Right atrium auricular region (tissue), 2 donors: ENCODE results near the gene EGFL6. TPM values are rescaled to one million over a fixed set of nuclear protein-coding genes. Genes with fewer than 3 reads are reported as not detected.

Source experiments
- DNase-seq: peaks from one replicate; pipeline ENCODE4 v3.0.0-alpha.2; 2019; ENCODE audit warnings: low spot score
- H3K27ac ChIP-seq, 2 donors: fragments of 200-600 bp; sonication (generic); 1 replicate in 1 of 2; 2 replicates in 1 of 2; pipeline ENCODE4 v1.5.1; 2016 to 2019
- H3K27me3 ChIP-seq, 2 donors: fragments of 200-600 bp; sonication (generic); one replicate each; pipeline versions ENCODE4 v1.5.1 to v1.6.0; 2017 to 2019
- H3K36me3 ChIP-seq: fragments of 200-600 bp; sonication (generic); one replicate; pipeline ENCODE4 v1.5.1; 2016
- H3K4me1 ChIP-seq, 2 donors: fragments of 200-600 bp; sonication (generic); one replicate each; pipeline versions ENCODE4 v1.5.1 to v1.6.0; 2017 to 2019
- H3K4me3 ChIP-seq, 2 donors: fragments of 200-600 bp; sonication (generic); 1 replicate in 1 of 2; 2 replicates in 1 of 2; pipeline ENCODE4 v1.5.1; 2017 to 2019; ENCODE audit warnings: mild to moderate bottlenecking in 1 of 2, moderate library complexity in 1 of 2
- H3K9me3 ChIP-seq, 2 donors: fragments of 200-600 bp; sonication (generic); one replicate each; pipeline ENCODE4 v1.5.1; 2019
- CTCF ChIP-seq, 2 donors: fragments of 200-600 bp; sonication (generic); IDR thresholded peaks; one replicate each; pipeline ENCODE4 v1.5.1; 2019; ENCODE audit warnings: antibody characterized with exemption in 2 of 2
- total RNA-seq, 2 donors: library from RNA; depleted of rRNA; stranded (reverse); fragments of >200 nt; gene quantifications; one replicate each; pipeline ENCODE4 v1.1.0, GENCODE V29; 2016

EGFL6 gene
- total RNA-seq, 2 donors from 2014 or later: not detected

GRCh38 chrX:13650318-13650717, 80.9 kb downstream of the EGFL6 start:
- Histone ChIP-seq H3K4me3 (no peak overlapping the region), H3K27me3 (no peaks in the 10 kb centered on the region), H3K27ac (no peak overlapping the region), H3K9me3 (no peaks in the 10 kb centered on the region), H3K36me3 (no peaks in the 10 kb centered on the region), H3K4me1 (peaks cover 0 to 17% of the 10 kb centered on the region in 2 donors)
- no peak for DNase-seq
- no peak for TF ChIP-seq CTCF (IDR thresholded peaks at IDR 0.05)

GRCh38 chrX:13651150-13651549, 81.7 kb downstream of the EGFL6 start:
- no peak overlapping the region for H3K4me3 ChIP-seq
- H3K9me3 ChIP-seq: no peaks in the 10 kb centered on the region
- peaks cover 0 to 17% of the 10 kb centered on the region in 2 donors for H3K4me1 ChIP-seq
- H3K27me3 ChIP-seq: no peaks in the 10 kb centered on the region
- DNase-seq: no peak
- H3K36me3 ChIP-seq: no peaks in the 10 kb centered on the region
- no peak overlapping the region for H3K27ac ChIP-seq
- TF ChIP-seq CTCF (IDR thresholded peaks at IDR 0.05): no peak

GRCh38 chrX:13652287-13652793, 82.9 kb downstream of the EGFL6 start:
- H3K9me3 ChIP-seq: no peaks in the 10 kb centered on the region
- peaks cover 0 to 17% of the 10 kb centered on the region in 2 donors for H3K4me1 ChIP-seq
- no peak for TF ChIP-seq CTCF (IDR thresholded peaks at IDR 0.05)
- peak overlapping the region; percentile 15 to 54 for H3K4me3 ChIP-seq
- DNase-seq: no peak
- H3K27me3 ChIP-seq: no peaks in the 10 kb centered on the region
- H3K27ac ChIP-seq: peak overlapping the region; percentile 83 to 92
- H3K36me3 ChIP-seq: no peaks in the 10 kb centered on the region

- peak within 1 kb of the TSS; percentile 52 to 54 for H3K4me3 ChIP-seq
- peak; percentile 98 for DNase-seq
- H3K9me3 ChIP-seq: no peaks in the 10 kb centered on the region
- H3K27ac ChIP-seq: peak within 1 kb of the TSS; percentile 83 to 92
- peaks cover 0 to 17% of the 10 kb centered on the region in 2 donors for H3K4me1 ChIP-seq
- H3K36me3 ChIP-seq: no peaks in the 10 kb centered on the region
- no peak for TF ChIP-seq CTCF (IDR thresholded peaks at IDR 0.05)
- H3K27me3 ChIP-seq: no peaks in the 10 kb centered on the region
Measured at GRCh38 chrX:13652850-13653693, 83.7 kb downstream of the EGFL6 start, which contains the start of gene TCEANC. Gene TCEANC (plus strand): TSS chrX:13653141. CDS start chrX:13662509, 9,368 bp downstream.

- DNase-seq: no peak
- peaks cover 0 to 17% of the 10 kb centered on the region in 2 donors for H3K4me1 ChIP-seq
- no peak overlapping the region for H3K4me3 ChIP-seq
- H3K27me3 ChIP-seq: no peaks in the 10 kb centered on the region
- TF ChIP-seq CTCF (IDR thresholded peaks at IDR 0.05): no peak
- H3K27ac ChIP-seq: peak overlapping the region; percentile 83 to 92
- H3K36me3 ChIP-seq: no peaks in the 10 kb centered on the region
- no peaks in the 10 kb centered on the region for H3K9me3 ChIP-seq
Measured at GRCh38 chrX:13654116-13654515, 84.7 kb downstream of the EGFL6 start.
